Suprapubic skin (tissue), 4 donors: Measurements from ENCODE around the gene MYO18A. TPM values are rescaled to one million over a fixed set of nuclear protein-coding genes. Genes with fewer than 3 reads are reported as not detected.

Source experiments
- DNase-seq, 2 donors: peaks; one replicate each; pipeline ENCODE4 v3.0.0-alpha.2; 2019; ENCODE audit warnings: low spot score in 2 of 2
- H3K27ac ChIP-seq: fragments of 200-600 bp; sonication (generic); one replicate; pipeline ENCODE4 v1.5.1; 2019
- H3K27me3 ChIP-seq: fragments of 200-600 bp; sonication (generic); one replicate; pipeline ENCODE4 v1.5.1; 2019
- H3K36me3 ChIP-seq: fragments of 200-600 bp; sonication (generic); one replicate; pipeline ENCODE4 v1.5.1; 2019
- H3K4me1 ChIP-seq: fragments of 200-600 bp; sonication (generic); one replicate; pipeline ENCODE4 v1.5.1; 2019
- H3K4me3 ChIP-seq: fragments of 200-600 bp; sonication (generic); one replicate; pipeline ENCODE4 v1.5.1; 2019; ENCODE audit warnings: mild to moderate bottlenecking
- H3K9me3 ChIP-seq: fragments of 200-600 bp; sonication (generic); one replicate; pipeline ENCODE4 v1.5.1; 2019
- CTCF ChIP-seq, 2 donors: fragments of 200-600 bp in 1 of 2; fragments of 450-650 bp in 1 of 2; sonication (generic) in 1 of 2; IDR thresholded peaks; one replicate each; pipeline ENCODE4 v1.5.1; 2016 to 2019; ENCODE audit warnings: antibody characterized with exemption in 2 of 2, mild to moderate bottlenecking in 1 of 2, moderate library complexity in 1 of 2
- EP300 ChIP-seq: sonication (generic); formaldehyde crosslinking; IDR thresholded peaks from one replicate; pipeline ENCODE4 v1.6.1; 2017; ENCODE audit warnings: antibody characterized with exemption
- POLR2A ChIP-seq, 2 donors: fragments of 450-650 bp; IDR thresholded peaks; one replicate each; pipeline ENCODE4 v1.6.1; 2017; ENCODE audit warnings: antibody characterized with exemption in 2 of 2, mild to moderate bottlenecking in 2 of 2, moderate library complexity in 2 of 2
- POLR2AphosphoS5 ChIP-seq, 3 donors: sonication (generic); formaldehyde crosslinking; IDR thresholded peaks; one replicate each; pipeline ENCODE4 v1.6.1; 2017; ENCODE audit warnings: antibody characterized with exemption in 3 of 3
- WGBS: methylation state at CpG from one replicate; pipeline ENCODE4 v1.1.5; 2018; 5-methylcytosine and 5-hydroxymethylcytosine counted together
- total RNA-seq, 4 donors: library from RNA; depleted of rRNA; stranded (reverse); fragments of >200 nt; gene quantifications; one replicate each; pipeline ENCODE4 v1.1.0, GENCODE V29; 2016

Gene MYO18A
- total RNA-seq, 4 donors from 2014 or later: 87.6 to 253 (median 106) TPM

- TF ChIP-seq CTCF (IDR thresholded peaks at IDR 0.05) (no peak), EP300 (no peak), POLR2AphosphoS5 (IDR thresholded peaks at IDR 0.05) (no peak), POLR2A (IDR thresholded peaks at IDR 0.05) (no peak)
- Histone ChIP-seq H3K36me3 (no peaks in the 10 kb centered on the region), H3K4me1 (peaks cover 67% of the 10 kb centered on the region), H3K27ac (no peak overlapping the region), H3K27me3 (no peaks in the 10 kb centered on the region), H3K4me3 (no peak overlapping the region), H3K9me3 (no peaks in the 10 kb centered on the region)
- 78% methylated on average over 6 of the region's 6 CpGs for WGBS
- DNase-seq: no peak
Observed at GRCh38 chr17:29156781-29157180, 23.4 kb downstream of the MYO18A start.

- Histone ChIP-seq H3K27ac (peak overlapping the region; percentile 64), H3K9me3 (no peaks in the 10 kb centered on the region), H3K4me3 (no peak overlapping the region), H3K27me3 (no peaks in the 10 kb centered on the region), H3K4me1 (peaks cover 75% of the 10 kb centered on the region), H3K36me3 (no peaks in the 10 kb centered on the region)
- WGBS: no CpG with 5 or more reads among the region's 3 CpGs
- DNase-seq: no peak
- TF ChIP-seq POLR2AphosphoS5 (IDR thresholded peaks at IDR 0.05) (no peak), EP300 (no peak), POLR2A (IDR thresholded peaks at IDR 0.05) (no peak), CTCF (IDR thresholded peaks at IDR 0.05) (no peak)
Observed at GRCh38 chr17:29155966-29156338, 24.2 kb downstream of the MYO18A start.

- H3K4me3 ChIP-seq: peak overlapping the region; percentile 1
- H3K9me3 ChIP-seq: no peaks in the 10 kb centered on the region
- no peaks in the 10 kb centered on the region for H3K36me3 ChIP-seq
- no peaks in the 10 kb centered on the region for H3K27me3 ChIP-seq
- peaks cover 81% of the 10 kb centered on the region for H3K4me1 ChIP-seq
- WGBS: 39% methylated on average over 8 of the region's 11 CpGs
- TF ChIP-seq POLR2A (IDR thresholded peaks at IDR 0.05) (no peak), POLR2AphosphoS5 (IDR thresholded peaks at IDR 0.05) (no peak), EP300 (no peak), CTCF (IDR thresholded peaks at IDR 0.05) (no peak)
- peak overlapping the region; percentile 64 for H3K27ac ChIP-seq
- DNase-seq: no peak
Observed at GRCh38 chr17:29155227-29155965, 24.8 kb downstream of the MYO18A start.

GRCh38 chr17:29154516-29155226, 25.5 kb downstream of the MYO18A start:
- H3K4me1 ChIP-seq: peaks cover 86% of the 10 kb centered on the region
- WGBS: 19% methylated on average over 8 of the region's 11 CpGs

GRCh38 chr17:29151567-29151966, 28.6 kb downstream of the MYO18A start:
- peaks cover 70% of the 10 kb centered on the region for H3K4me1 ChIP-seq

More at GRCh38 chr17:29154516-29155226, 25.5 kb downstream of the MYO18A start:
- no peak for DNase-seq
- Histone ChIP-seq H3K27me3 (no peaks in the 10 kb centered on the region), H3K36me3 (no peaks in the 10 kb centered on the region), H3K4me3 (peak overlapping the region; percentile 1), H3K9me3 (no peaks in the 10 kb centered on the region), H3K27ac (peak overlapping the region; percentile 64)
- TF ChIP-seq POLR2AphosphoS5 (IDR thresholded peaks at IDR 0.05) (no peak), EP300 (no peak), POLR2A (IDR thresholded peaks at IDR 0.05) (no peak)

More at GRCh38 chr17:29151567-29151966, 28.6 kb downstream of the MYO18A start:
- H3K4me3 ChIP-seq: no peak overlapping the region
- H3K27me3 ChIP-seq: no peaks in the 10 kb centered on the region
- no peak for DNase-seq
- WGBS: 34% methylated on average over 4 of the region's 4 CpGs
- H3K36me3 ChIP-seq: no peaks in the 10 kb centered on the region
- no peak for TF ChIP-seq POLR2AphosphoS5 (IDR thresholded peaks at IDR 0.05)
- no peak for TF ChIP-seq POLR2A (IDR thresholded peaks at IDR 0.05)
- TF ChIP-seq EP300: no peak
- no peak for TF ChIP-seq CTCF (IDR thresholded peaks at IDR 0.05)
- no peak overlapping the region for H3K27ac ChIP-seq
- no peaks in the 10 kb centered on the region for H3K9me3 ChIP-seq
